ENCODE data around the gene GLIS1.

DNA sequence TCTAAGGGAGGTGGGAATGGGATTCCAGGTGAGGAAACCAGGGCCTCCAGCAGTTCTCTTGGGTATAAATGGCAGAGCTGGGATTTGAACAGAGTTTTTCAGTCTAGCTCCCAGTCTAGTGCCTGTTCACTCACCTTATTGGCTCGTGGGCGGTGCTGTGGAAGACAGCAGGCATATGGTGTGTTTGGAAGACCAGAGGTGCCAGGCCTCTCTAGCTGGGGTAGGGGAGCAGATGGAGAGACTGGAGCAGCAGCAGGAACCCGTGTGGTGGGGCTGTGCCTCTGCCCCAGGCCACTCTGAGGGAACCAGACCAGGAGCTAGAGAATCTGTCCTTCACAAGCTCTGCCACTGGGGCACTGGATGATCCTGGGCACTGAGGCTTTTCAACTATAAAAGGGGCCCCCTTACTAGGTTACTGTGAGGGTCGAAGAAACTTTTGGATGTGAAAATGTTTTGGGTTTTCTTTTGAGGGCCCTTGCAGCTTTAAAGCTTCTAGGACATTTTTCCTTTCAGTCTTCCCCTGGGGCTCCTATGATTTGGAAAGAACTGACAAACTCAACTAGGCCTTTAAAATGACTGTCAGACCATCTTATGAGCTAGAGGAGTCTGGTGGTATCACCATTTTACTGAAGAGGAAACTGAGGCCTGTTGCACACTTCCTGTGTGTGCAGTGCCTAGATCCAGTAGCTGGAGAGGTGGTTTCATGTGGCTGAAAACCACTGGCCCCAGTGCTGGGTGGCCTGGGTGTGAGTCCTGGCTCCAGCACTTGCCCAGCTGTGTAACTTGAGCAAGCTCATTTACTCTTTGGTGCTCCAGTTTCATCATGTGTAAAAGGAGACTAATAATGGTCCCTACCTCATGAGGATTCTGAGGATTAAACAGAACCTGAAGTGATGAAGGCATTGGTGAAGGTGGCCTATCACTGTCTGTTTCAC, 273.7 kb downstream of the GLIS1 start:
- no peak for TF ChIP-seq EZH2 (IDR thresholded peaks at IDR 0.05; ENCODE audit: insufficient read depth, low read length)
- TF ChIP-seq, protein P1, sequence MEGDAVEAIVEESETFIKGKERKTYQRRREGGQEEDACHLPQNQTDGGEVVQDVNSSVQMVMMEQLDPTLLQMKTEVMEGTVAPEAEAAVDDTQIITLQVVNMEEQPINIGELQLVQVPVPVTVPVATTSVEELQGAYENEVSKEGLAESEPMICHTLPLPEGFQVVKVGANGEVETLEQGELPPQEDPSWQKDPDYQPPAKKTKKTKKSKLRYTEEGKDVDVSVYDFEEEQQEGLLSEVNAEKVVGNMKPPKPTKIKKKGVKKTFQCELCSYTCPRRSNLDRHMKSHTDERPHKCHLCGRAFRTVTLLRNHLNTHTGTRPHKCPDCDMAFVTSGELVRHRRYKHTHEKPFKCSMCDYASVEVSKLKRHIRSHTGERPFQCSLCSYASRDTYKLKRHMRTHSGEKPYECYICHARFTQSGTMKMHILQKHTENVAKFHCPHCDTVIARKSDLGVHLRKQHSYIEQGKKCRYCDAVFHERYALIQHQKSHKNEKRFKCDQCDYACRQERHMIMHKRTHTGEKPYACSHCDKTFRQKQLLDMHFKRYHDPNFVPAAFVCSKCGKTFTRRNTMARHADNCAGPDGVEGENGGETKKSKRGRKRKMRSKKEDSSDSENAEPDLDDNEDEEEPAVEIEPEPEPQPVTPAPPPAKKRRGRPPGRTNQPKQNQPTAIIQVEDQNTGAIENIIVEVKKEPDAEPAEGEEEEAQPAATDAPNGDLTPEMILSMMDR (IDR thresholded peaks at IDR 0.05; ENCODE audit: insufficient read depth, low read depth, low read length): no peak
